HuH-7.5 (cell line): Measurements from ENCODE around the gene ATP6V0E2.

ENCODE experiments used
- DNase-seq: peaks from one replicate; pipeline ENCODE4 v3.0.0; 2011; ENCODE audit warnings: low spot score

Gene ATP6V0E2

GRCh38 chr7:149864023-149864422 lies 9.7 kb upstream of the ATP6V0E2 start:
- DNase-seq = no peak

GRCh38 chr7:149864751-149865150 lies 9.0 kb upstream of the ATP6V0E2 start:
- no peak for DNase-seq

- no peak for DNase-seq
Observed at GRCh38 chr7:149865437-149865836, 8.3 kb upstream of the ATP6V0E2 start.

- DNase-seq = no peak
Observed at GRCh38 chr7:149866139-149866778, 7.5 kb upstream of the ATP6V0E2 start.

- no peak for DNase-seq
Observed at GRCh38 chr7:149866779-149867447, 6.9 kb upstream of the ATP6V0E2 start.

GRCh38 chr7:149867762-149868622 lies 5.8 kb upstream of the ATP6V0E2 start:
- no peak for DNase-seq

- DNase-seq = no peak
Observed at GRCh38 chr7:149868623-149869290, 5.0 kb upstream of the ATP6V0E2 start.

GRCh38 chr7:149869291-149869650 lies 4.5 kb upstream of the ATP6V0E2 start:
- no peak for DNase-seq

- DNase-seq = no peak
Observed at GRCh38 chr7:149869867-149870266, 3.9 kb upstream of the ATP6V0E2 start.

GRCh38 chr7:149870274-149870673 lies 3.5 kb upstream of the ATP6V0E2 start:
- no peak for DNase-seq

GRCh38 chr7:149870701-149871483 lies 2.9 kb upstream of the ATP6V0E2 start:
- DNase-seq = no peak

- no peak for DNase-seq
Observed at GRCh38 chr7:149871576-149871975, 2.2 kb upstream of the ATP6V0E2 start.

- DNase-seq = peak; percentile 91
Observed at GRCh38 chr7:149872419-149873073, 1.2 kb upstream of the ATP6V0E2 start.

- no peak for DNase-seq
Observed at GRCh38 chr7:149873970-149874643, 338 bp downstream of the ATP6V0E2 start.

GRCh38 chr7:149874644-149875028 lies 867 bp downstream of the ATP6V0E2 start:
- DNase-seq = no peak

- no peak for DNase-seq
Observed at GRCh38 chr7:149875396-149875795, 1.6 kb downstream of the ATP6V0E2 start.

- no peak for DNase-seq
Observed at GRCh38 chr7:149877890-149878522, 4.2 kb downstream of the ATP6V0E2 start.

- no peak for DNase-seq
Observed at GRCh38 chr7:149878523-149878921, 4.8 kb downstream of the ATP6V0E2 start.

GRCh38 chr7:149879271-149879743 lies 5.5 kb downstream of the ATP6V0E2 start:
- no peak for DNase-seq
